Thyroid gland (tissue), 4 donors: ENCODE results near the gene NLRP5. TPM values are rescaled to one million over a fixed set of nuclear protein-coding genes. Genes with fewer than 3 reads are reported as not detected.
"Not testable (repeated sequence)": the region's sequence is repeated elsewhere in the genome, so short reads cannot be mapped to it uniquely, and the experiment has no call there.

Experiments used
- DNase-seq, 2 donors: peaks; one replicate each; pipeline ENCODE4 v3.0.0-alpha.2; 2019
- H3K27ac ChIP-seq, 3 donors: fragments of 200-600 bp; sonication (generic); 1 replicate in 2 of 3; 2 replicates in 1 of 3; pipeline ENCODE4 v1.5.1; 2016 to 2019; ENCODE audit warnings: mild to moderate bottlenecking in 1 of 3, moderate library complexity in 1 of 3
- H3K27me3 ChIP-seq: fragments of 200-600 bp; sonication (generic); one replicate; pipeline ENCODE4 v1.5.1; 2019
- H3K36me3 ChIP-seq, 2 donors: fragments of 200-600 bp; sonication (generic); one replicate each; pipeline ENCODE4 v1.5.1; 2016 to 2019
- H3K4me1 ChIP-seq, 2 donors: fragments of 200-600 bp; sonication (generic); one replicate each; pipeline ENCODE4 v1.5.1; 2017 to 2019
- H3K4me3 ChIP-seq, 3 donors: fragments of 200-600 bp; sonication (generic); replicated peaks in 1 of 3; 1 replicate in 2 of 3; 2 replicates in 1 of 3; pipeline ENCODE4 v1.5.1; 2016; ENCODE audit warnings: mild to moderate bottlenecking in 1 of 3
- H3K9me3 ChIP-seq: fragments of 200-600 bp; sonication (generic); one replicate; pipeline ENCODE4 v1.5.1; 2017
- POLR2A ChIP-seq, 2 donors: fragments of 450-650 bp; IDR thresholded peaks; one replicate each; pipeline ENCODE4 v1.6.1; 2017; ENCODE audit warnings: antibody characterized with exemption in 2 of 2, mild to moderate bottlenecking in 2 of 2, moderate library complexity in 1 of 2
- WGBS, 2 donors: methylation state at CpG; one replicate each; pipeline ENCODE4 v1.1.5; 2017; 5-methylcytosine and 5-hydroxymethylcytosine counted together
- intact Hi-C: fragments of 100-400 bp; cut with DNase I; formaldehyde crosslinking; loops from one replicate; pipeline ENCODE4 v1.15.1; 2023
- total RNA-seq, 4 donors: library from RNA; depleted of rRNA; stranded (reverse); fragments of >200 nt; gene quantifications; one replicate each; pipeline ENCODE4 v1.2.3, GENCODE V29; 2016
- TF ChIP-seq, protein P1 (sequence below), 6 experiments: fragments of 200-600 bp in 3 of 6; fragments of 450-650 bp in 3 of 6; sonication (generic) in 3 of 6; IDR thresholded peaks; one replicate each; pipeline ENCODE4 v1.5.1; 2016 to 2019; ENCODE audit warnings: antibody characterized with exemption in 6 of 6, mild to moderate bottlenecking in 2 of 6, inconsistent platforms in 1 of 6, moderate library complexity in 1 of 6

Gene NLRP5
- total RNA-seq: not detected

DNA sequence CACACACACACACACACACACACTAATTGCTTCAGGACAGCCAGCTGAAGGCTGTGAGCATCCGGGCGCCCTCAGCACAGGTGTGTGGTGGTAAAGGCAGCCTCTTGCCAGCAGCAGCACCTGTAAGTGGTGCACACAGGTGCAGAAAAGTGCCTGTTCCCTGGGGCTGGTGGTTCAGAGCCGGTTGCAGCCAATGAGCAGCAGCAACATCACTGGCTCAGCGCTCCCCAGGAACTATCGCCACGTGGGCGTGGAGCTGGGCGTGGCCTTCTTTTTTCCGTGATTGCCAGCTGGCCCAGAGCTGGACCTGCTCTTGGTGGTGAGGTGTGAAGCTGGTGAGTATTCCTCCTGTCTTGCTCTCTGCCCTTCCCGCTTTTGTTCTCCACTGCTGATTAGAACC is at the start of gene NLRP5:
NLRP5 (plus strand) TSS at position 289 of the 400 bp plus-strand sequence.
- no peaks in the 10 kb centered on the region for H3K4me1 ChIP-seq
- H3K27me3 ChIP-seq: no peaks in the 10 kb centered on the region
- intact Hi-C loops: no loop called here
- H3K9me3 ChIP-seq: no peaks in the 10 kb centered on the region
- no peak within 1 kb of the TSS for H3K4me3 ChIP-seq
- DNase-seq: no peak
- 38 to 52% methylated on average over 9 to 10 of the region's 10 CpGs for WGBS, 2 donors
- TF ChIP-seq POLR2A (IDR thresholded peaks at IDR 0.05): no peak
- TF ChIP-seq, protein P1, sequence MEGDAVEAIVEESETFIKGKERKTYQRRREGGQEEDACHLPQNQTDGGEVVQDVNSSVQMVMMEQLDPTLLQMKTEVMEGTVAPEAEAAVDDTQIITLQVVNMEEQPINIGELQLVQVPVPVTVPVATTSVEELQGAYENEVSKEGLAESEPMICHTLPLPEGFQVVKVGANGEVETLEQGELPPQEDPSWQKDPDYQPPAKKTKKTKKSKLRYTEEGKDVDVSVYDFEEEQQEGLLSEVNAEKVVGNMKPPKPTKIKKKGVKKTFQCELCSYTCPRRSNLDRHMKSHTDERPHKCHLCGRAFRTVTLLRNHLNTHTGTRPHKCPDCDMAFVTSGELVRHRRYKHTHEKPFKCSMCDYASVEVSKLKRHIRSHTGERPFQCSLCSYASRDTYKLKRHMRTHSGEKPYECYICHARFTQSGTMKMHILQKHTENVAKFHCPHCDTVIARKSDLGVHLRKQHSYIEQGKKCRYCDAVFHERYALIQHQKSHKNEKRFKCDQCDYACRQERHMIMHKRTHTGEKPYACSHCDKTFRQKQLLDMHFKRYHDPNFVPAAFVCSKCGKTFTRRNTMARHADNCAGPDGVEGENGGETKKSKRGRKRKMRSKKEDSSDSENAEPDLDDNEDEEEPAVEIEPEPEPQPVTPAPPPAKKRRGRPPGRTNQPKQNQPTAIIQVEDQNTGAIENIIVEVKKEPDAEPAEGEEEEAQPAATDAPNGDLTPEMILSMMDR (IDR thresholded peaks at IDR 0.05): no peak
- no peaks in the 10 kb centered on the region for H3K36me3 ChIP-seq
- no peak within 1 kb of the TSS for H3K27ac ChIP-seq

DNA sequence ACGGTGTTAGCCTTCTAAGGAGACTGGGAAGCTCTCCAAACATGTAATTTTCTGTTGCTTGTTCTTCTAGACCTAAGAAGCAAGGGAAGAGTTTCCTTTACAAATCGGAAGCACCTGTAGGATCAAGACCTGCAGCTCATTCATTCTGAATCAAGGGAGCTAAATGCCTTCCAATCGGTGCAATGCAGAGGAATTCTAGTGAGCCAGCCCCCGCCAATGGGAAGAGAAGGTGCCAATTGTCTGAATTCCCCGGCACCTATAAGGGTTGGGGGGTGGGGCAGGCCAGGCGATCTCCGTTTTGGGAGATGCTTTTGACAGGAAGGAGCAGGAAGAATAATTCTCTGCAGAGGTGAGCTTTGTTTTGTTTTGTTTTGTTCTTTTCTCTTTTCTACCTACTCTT is 47.4 kb upstream of the NLRP5 start:
- Histone ChIP-seq H3K4me3 (no peak overlapping the region), H3K4me1 (no peaks in the 10 kb centered on the region), H3K27ac (no peak overlapping the region), H3K9me3 (no peaks in the 10 kb centered on the region), H3K36me3 (no peaks in the 10 kb centered on the region), H3K27me3 (no peaks in the 10 kb centered on the region)
- DNase-seq: no peak
- 66 to 69% methylated on average over 7 of the region's 7 CpGs for WGBS, 2 donors
- TF ChIP-seq POLR2A (IDR thresholded peaks at IDR 0.05): no peak
- TF ChIP-seq, protein P1 (IDR thresholded peaks at IDR 0.05): no peak
- intact Hi-C loops: no loop called here

DNA sequence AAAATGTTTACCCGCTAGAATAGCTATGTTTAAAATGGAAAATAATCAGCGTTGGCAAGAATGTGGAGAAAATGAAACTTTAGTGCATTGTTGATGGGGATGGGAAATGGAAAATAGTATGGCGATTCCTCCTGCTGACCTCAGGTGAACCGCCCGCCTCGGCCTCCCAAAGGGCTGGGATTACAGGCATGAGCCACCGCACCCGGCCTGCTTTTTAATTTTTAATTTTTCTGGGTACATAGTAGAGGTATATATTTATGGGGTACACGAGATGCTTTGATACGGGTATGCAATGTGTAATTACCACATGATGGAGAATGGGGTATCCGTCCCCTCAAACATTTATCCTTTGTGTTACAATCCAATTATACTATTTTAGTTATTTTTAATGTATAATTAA is 46.3 kb upstream of the NLRP5 start:
- 89 to 91% methylated on average over 11 of the region's 11 CpGs for WGBS, 2 donors
- no peak for DNase-seq
- Histone ChIP-seq H3K4me3 (no peak overlapping the region), H3K27me3 (no peaks in the 10 kb centered on the region), H3K9me3 (no peaks in the 10 kb centered on the region), H3K36me3 (no peaks in the 10 kb centered on the region), H3K4me1 (no peaks in the 10 kb centered on the region), H3K27ac (no peak overlapping the region)
- no peak for TF ChIP-seq POLR2A (IDR thresholded peaks at IDR 0.05)
- TF ChIP-seq, protein P1 (IDR thresholded peaks at IDR 0.05): no peak
- intact Hi-C loops: no loop called here

DNA sequence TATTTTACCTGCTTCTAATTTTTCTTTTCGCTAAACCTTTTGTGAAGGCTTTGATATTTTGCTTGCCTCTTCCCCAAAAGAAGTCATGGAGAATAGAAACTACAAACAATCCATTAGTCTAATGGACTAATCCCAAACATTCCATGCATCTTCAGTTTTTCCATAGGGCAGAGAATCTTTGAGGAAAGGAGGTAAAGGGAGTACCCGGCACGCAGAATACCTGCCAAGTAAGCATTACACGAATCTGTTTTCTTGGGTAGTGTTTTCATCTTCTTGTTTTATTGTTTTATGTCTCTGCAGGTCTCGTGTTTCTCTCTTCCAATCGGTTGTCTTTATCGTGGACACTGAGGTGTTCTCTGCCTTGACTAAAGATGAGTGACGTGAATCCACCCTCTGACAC is 39.0 kb upstream of the NLRP5 start, which contains the start of gene NLRP8:
NLRP8 (plus strand) TSS at position 301 of the 400 bp plus-strand sequence.
- DNase-seq: no peak
- H3K27me3 ChIP-seq: no peaks in the 10 kb centered on the region
- H3K4me1 ChIP-seq: no peaks in the 10 kb centered on the region
- no peaks in the 10 kb centered on the region for H3K9me3 ChIP-seq
- TF ChIP-seq, protein P1 (IDR thresholded peaks at IDR 0.05): no peak
- no peak for TF ChIP-seq POLR2A (IDR thresholded peaks at IDR 0.05)
- no peak within 1 kb of the TSS for H3K4me3 ChIP-seq
- intact Hi-C loops: no loop called here
- WGBS, 2 donors: 79 to 83% methylated on average over 8 of the region's 8 CpGs
- no peak within 1 kb of the TSS for H3K27ac ChIP-seq
- H3K36me3 ChIP-seq: no peaks in the 10 kb centered on the region

DNA sequence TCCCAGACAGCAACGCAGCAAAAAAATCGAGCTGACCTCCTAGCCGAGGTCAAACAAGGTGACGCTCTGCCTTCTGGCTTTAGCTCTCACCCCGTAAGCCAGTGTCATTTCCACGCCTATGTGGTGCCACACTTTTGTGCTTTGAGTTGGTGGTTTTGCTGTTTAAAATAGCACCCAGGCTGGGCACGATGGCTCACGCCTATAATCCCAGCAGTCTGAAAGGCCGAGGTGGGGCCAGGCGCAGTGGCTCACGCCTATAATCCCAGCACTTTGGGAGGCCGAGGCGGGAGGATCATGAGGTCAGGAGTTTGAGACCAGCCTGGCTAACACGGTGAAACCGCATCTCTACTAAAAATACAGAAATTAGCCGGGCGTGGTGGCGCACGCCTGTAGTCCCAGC is 36.0 kb upstream of the NLRP5 start:
- H3K4me1 ChIP-seq, H3K27ac ChIP-seq, intact Hi-C loops, DNase-seq, H3K4me3 ChIP-seq, H3K27me3 ChIP-seq, H3K36me3 ChIP-seq, H3K9me3 ChIP-seq: not testable (repeated sequence)
- 88 to 96% methylated on average over 19 of the region's 19 CpGs for WGBS, 2 donors

DNA sequence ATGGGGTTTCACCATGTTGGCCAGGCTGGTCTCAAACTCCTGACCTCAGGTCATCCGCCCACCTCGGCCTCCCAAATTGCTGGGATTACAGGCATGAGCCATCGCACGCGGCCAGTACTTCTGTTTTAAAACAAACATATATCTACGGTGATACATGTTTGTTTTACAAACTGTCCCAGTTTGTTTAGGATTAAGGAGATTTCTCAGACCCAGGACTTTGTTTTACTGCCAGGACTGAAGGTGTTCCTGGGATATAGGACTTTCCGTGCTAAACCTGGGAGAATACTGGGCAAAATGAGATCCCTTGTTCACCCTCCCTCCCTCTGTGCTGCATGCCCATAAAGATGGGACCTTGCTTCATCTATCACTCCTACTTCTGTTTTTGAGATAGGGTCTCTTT is 30.1 kb upstream of the NLRP5 start:
- 88 to 91% methylated on average over 7 of the region's 7 CpGs for WGBS, 2 donors
- Histone ChIP-seq H3K27me3 (no peaks in the 10 kb centered on the region), H3K4me1 (no peaks in the 10 kb centered on the region), H3K27ac (no peak overlapping the region), H3K36me3 (no peaks in the 10 kb centered on the region), H3K4me3 (no peak overlapping the region), H3K9me3 (no peaks in the 10 kb centered on the region)
- intact Hi-C loops: no loop called here
- TF ChIP-seq, protein P1 (IDR thresholded peaks at IDR 0.05): no peak
- no peak for TF ChIP-seq POLR2A (IDR thresholded peaks at IDR 0.05)
- DNase-seq: no peak
